Type B pancreatic cell (in vitro differentiated cells): ENCODE measurements around the gene SLITRK3. TPM values are rescaled to one million over a fixed set of nuclear protein-coding genes. Genes with fewer than 3 reads are reported as not detected.
A peak's percentile ranks its signal among the peaks of the same experiment; 100 is the strongest.

ENCODE experiments used
- DNase-seq: peaks from one replicate; pipeline ENCODE4 v3.0.0; 2021; ENCODE audit warnings: mixed read lengths; ENCODE audit not compliant: unreplicated experiment; ENCODE audit errors: extremely low spot score
- H3K27ac Mint-ChIP-seq: 2 replicates; pipeline ENCODE4 v1.8.0; 2021; ENCODE audit warnings: mild to moderate bottlenecking, mixed read lengths
- H3K27me3 Mint-ChIP-seq: 2 replicates; pipeline ENCODE4 v1.8.0; 2021; ENCODE audit warnings: mixed read lengths
- H3K36me3 Mint-ChIP-seq: 2 replicates; pipeline ENCODE4 v1.8.0; 2021; ENCODE audit warnings: mixed read lengths
- H3K4me1 Mint-ChIP-seq: one replicate; pipeline ENCODE4 v1.8.0; 2021; ENCODE audit warnings: mixed read lengths; ENCODE audit not compliant: unreplicated experiment
- H3K4me3 Mint-ChIP-seq: 2 replicates; pipeline ENCODE4 v1.8.0; 2021; ENCODE audit warnings: mild to moderate bottlenecking, mixed read lengths
- H3K9me3 Mint-ChIP-seq: 2 replicates; pipeline ENCODE4 v1.8.0; 2021; ENCODE audit warnings: mixed read lengths
- CTCF ChIP-seq: fragments of 200-600 bp; sonication (generic); conservative IDR thresholded peaks from 2 replicates; pipeline ENCODE4 v1.5.0; 2021; ENCODE audit warnings: antibody characterized with exemption, mild to moderate bottlenecking
- total RNA-seq: library from RNA; stranded (reverse); gene quantifications from 2 replicates; pipeline ENCODE4 v1.2.1, GENCODE V29; 2021; ENCODE audit warnings: low replicate concordance

The SLITRK3 gene
- total RNA-seq, 1 donor from 2014 or later, result 8.4 TPM

- Mint-ChIP-seq H3K27me3 (peaks cover 56% of the 10 kb centered on the region), H3K36me3 (no peaks in the 10 kb centered on the region), H3K27ac (no peak overlapping the region), H3K4me3 (no peak overlapping the region), H3K4me1 (peaks cover 1% of the 10 kb centered on the region), H3K9me3 (no peaks in the 10 kb centered on the region)
- no peak for DNase-seq
- TF ChIP-seq CTCF, result no peak
Measured at GRCh38 chr3:165188452-165188851, 7.7 kb downstream of the SLITRK3 start.

- Mint-ChIP-seq H3K9me3 (no peaks in the 10 kb centered on the region), H3K27me3 (peaks cover 31% of the 10 kb centered on the region), H3K27ac (no peak overlapping the region), H3K4me3 (no peak overlapping the region), H3K4me1 (no peaks in the 10 kb centered on the region), H3K36me3 (no peaks in the 10 kb centered on the region)
- DNase-seq, result no peak
- peak; percentile 95 for TF ChIP-seq CTCF
Measured at GRCh38 chr3:165185707-165186327, 10.4 kb downstream of the SLITRK3 start.

GRCh38 chr3:165181556-165181955, 14.6 kb downstream of the SLITRK3 start:
- H3K27ac Mint-ChIP-seq, result no peak overlapping the region
- no peaks in the 10 kb centered on the region for H3K9me3 Mint-ChIP-seq
- no peak for DNase-seq
- no peaks in the 10 kb centered on the region for H3K4me1 Mint-ChIP-seq
- H3K4me3 Mint-ChIP-seq, result no peak overlapping the region
- no peaks in the 10 kb centered on the region for H3K36me3 Mint-ChIP-seq
- peaks cover 2% of the 10 kb centered on the region for H3K27me3 Mint-ChIP-seq
- no peak for TF ChIP-seq CTCF

- no peaks in the 10 kb centered on the region for H3K36me3 Mint-ChIP-seq
- H3K4me1 Mint-ChIP-seq, result no peaks in the 10 kb centered on the region
- H3K4me3 Mint-ChIP-seq, result no peak overlapping the region
- no peaks in the 10 kb centered on the region for H3K9me3 Mint-ChIP-seq
- H3K27ac Mint-ChIP-seq, result no peak overlapping the region
- no peak for DNase-seq
- no peak for TF ChIP-seq CTCF
- peaks cover 2% of the 10 kb centered on the region for H3K27me3 Mint-ChIP-seq
Measured at GRCh38 chr3:165170236-165170635, 25.9 kb downstream of the SLITRK3 start.

GRCh38 chr3:165169368-165169767, 26.8 kb downstream of the SLITRK3 start:
- no peak overlapping the region for H3K27ac Mint-ChIP-seq

More at GRCh38 chr3:165169368-165169767, 26.8 kb downstream of the SLITRK3 start:
- Mint-ChIP-seq H3K4me1 (no peaks in the 10 kb centered on the region), H3K4me3 (no peak overlapping the region), H3K36me3 (no peaks in the 10 kb centered on the region), H3K9me3 (no peaks in the 10 kb centered on the region), H3K27me3 (peaks cover 4% of the 10 kb centered on the region)
- DNase-seq, result no peak
- TF ChIP-seq CTCF, result no peak
